Smooth muscle cell of the pulmonary artery (primary cell): ENCODE data around the gene SV2A. TPM values are rescaled to one million over a fixed set of nuclear protein-coding genes. Genes with fewer than 3 reads are reported as not detected.

Source experiments
- total RNA-seq: library from RNA; depleted of rRNA; stranded (reverse); fragments of >200 nt; gene quantifications from 2 replicates; pipeline ENCODE4 v1.2.3, GENCODE V29; 2014

Gene SV2A
- 13.6 and 27.3 TPM in 2 replicates for total RNA-seq

GRCh38 chr1:149917571-149918144 lies at the start of gene SV2A:
Gene SV2A, minus strand, starts transcription at chr1:149917844. Its CDS starts 4,004 bp downstream, at chr1:149913840.

GRCh38 chr1:149936170-149936991 lies 18.7 kb upstream of the SV2A start, which contains the start of gene MTMR11:
Gene MTMR11, minus strand, starts transcription at chr1:149936879. Its CDS starts 232 bp downstream, at chr1:149936647.

GRCh38 chr1:149927563-149928400 lies 10.1 kb upstream of the SV2A start, which contains the start of gene SF3B4:
Gene SF3B4, minus strand, starts transcription at chr1:149927803. Its CDS starts 44 bp downstream, at chr1:149927759.

GRCh38 chr1:149899460-149900284 lies 18.0 kb downstream of the SV2A start, which contains the start of gene BOLA1:
Gene BOLA1, plus strand, starts transcription at chr1:149899568. Its CDS starts 492 bp downstream, at chr1:149900060.

Other genes starting within 250 kb of the SV2A start
- gene FCGR1A, start 135.2 kb downstream of the SV2A start, total RNA-seq: 0.20 TPM in 1 of 2 replicates, not detected in the other
- 7.4 and 9.3 TPM in 2 replicates for gene BOLA1, start 18.3 kb downstream of the SV2A start, total RNA-seq
- 12.8 and 15.8 TPM in 2 replicates for gene SF3B4, start 10.0 kb upstream of the SV2A start, total RNA-seq
- gene MTMR11, start 19.0 kb upstream of the SV2A start, total RNA-seq: 8.2 and 11.6 TPM in 2 replicates
- 16.6 and 21.2 TPM in 2 replicates for gene OTUD7B, start 92.9 kb upstream of the SV2A start, total RNA-seq
- 28.1 and 33.9 TPM in 2 replicates for gene VPS45, start 149.9 kb upstream of the SV2A start, total RNA-seq
- 40.0 and 64.0 TPM in 2 replicates for gene PLEKHO1, start 232.1 kb upstream of the SV2A start, total RNA-seq